GM18870 (cell line): ENCODE measurements around the gene RAB1A.
A peak's percentile ranks its signal among the peaks of the same experiment; 100 is the strongest.
"Not testable (repeated sequence)": the region's sequence is repeated elsewhere in the genome, so short reads cannot be mapped to it uniquely, and the experiment has no call there.

Source experiments
- ATAC-seq: cut with Tn5 transposase; IDR thresholded peaks from one replicate; pipeline ENCODE4 v1.9.1; 2021; ENCODE audit warnings: moderate library complexity; ENCODE audit not compliant: unreplicated experiment

The RAB1A gene

DNA sequence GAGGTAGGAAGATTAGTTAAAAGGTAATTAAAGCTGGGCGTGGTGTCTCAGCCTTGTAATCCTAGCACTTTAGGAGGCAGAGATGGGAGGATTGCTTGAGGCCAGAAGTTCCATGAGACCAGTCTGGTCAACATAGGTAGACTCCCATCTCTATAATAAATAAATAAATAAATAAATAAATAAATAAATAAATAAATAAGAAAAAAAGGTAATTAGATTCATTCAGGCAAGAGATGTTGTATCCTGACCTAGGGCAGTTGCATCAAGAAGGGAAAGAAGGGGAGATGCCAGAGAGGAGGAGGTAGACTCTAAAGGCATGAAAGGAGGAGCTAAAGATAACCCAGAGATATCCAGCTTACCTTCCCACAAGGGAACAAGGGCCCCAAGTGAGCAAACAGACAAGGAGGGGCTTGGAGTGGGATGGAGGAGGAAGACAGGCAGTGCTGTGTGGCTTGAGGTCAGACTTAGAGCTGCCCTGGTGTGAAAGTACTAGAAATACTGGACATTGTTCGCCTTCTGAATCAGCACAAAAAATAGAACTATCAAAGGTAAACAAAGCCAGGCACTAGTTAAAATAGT, 7.4 kb upstream of the RAB1A start:
- ATAC-seq = no peak

DNA sequence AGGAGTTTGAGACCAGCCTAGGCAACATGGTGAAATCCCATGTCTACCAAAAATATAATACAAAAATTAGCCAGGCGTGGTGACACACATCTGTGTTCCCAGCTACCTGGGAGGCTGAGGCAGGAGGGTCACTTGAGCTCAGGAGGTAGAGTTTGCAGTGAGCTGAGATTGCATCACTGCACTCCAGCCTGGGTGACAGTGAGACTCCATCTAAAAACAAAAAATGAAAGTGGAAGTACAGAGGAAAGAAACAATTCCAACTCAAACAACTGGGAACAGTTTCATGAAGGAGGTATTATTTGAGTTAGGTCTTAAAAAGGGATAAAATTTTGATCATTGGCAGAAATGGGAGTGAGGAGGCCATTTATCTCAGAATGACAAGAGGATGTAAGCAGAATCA, 6.3 kb upstream of the RAB1A start:
- no peak for ATAC-seq

DNA sequence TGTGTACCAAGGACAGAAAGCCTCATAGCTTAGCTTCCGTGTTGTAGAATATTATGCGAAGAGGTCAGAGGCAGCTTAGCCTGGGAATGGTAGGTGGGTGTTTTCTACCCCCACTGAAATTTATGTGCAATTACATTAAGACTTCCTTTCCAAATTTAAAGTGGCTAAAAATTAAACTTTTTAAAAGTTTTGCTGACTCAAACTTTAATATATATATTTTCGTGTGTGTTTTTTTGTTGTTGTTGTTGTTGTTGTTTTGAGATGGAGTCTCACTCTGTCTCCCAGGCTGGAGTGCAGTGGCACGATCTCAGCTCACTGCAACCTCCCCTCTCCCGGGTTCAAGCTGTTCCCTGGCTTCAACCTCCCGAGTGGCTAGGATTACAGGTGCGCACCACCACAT, 4.3 kb upstream of the RAB1A start:
- no peak for ATAC-seq

DNA sequence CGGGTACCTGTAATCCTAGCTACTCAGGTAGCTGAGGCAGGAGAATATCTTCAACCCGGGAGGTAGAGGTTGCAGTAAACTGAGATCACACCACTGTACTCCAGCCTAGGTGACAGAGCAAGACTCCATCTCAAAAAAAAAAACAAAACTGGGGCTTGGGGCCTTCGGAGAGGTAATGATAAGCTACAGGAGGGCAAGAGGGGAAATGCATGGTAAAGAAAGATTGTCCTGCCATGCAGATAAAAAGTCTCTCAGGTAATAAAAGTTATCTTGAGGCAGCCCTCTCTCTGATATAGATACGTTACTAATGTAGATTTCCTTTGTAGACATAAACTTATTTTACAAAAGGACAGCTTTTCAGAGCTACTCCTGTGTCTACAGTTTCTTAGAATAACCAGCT, 3.7 kb upstream of the RAB1A start:
- no peak for ATAC-seq

DNA sequence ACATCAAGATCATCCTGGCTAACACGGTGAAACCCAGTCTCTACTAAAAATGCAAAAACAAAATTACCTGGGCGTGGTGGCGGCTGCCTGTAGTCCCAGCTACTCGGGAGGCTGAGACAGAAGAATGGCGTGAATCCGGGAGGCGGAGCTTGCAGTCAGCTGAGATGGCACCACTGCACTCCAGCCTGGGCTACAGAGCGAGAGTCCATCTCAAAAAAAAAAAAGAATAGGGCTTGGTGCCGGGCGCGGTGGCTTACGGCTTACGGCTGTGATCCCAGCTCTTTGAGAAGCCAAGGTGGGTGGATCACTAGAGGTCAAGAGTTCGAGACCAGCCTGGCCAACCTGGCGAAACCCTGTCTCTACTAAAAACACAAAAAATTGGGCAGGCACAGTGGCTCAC, 3.0 kb upstream of the RAB1A start:
- not testable (repeated sequence) for ATAC-seq

DNA sequence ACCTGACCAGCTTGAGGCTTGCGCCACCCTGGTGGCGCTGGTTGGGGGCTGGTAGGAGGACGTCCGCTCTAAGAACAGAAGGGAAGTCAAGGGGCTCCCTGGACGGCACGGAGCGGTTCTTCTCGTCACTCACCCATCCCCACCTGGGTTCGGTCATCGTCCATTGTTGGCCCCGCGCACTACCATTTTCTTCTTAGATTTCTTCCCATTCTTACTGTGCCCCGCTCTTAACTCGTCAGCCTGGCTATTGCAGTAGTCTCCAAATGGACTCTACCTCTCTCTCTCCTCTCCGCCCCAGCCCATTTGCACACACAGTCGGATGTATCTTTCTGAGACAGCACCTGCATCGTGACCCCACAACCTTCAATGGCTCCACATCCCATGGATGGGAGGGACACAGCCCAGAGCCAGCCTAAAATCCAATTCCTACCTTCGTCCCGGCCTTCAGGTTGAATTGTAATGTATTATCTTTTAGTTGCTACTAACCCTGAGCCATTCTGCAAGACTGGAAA, 814 bp upstream of the RAB1A start:
- ATAC-seq = peak; percentile 17

DNA sequence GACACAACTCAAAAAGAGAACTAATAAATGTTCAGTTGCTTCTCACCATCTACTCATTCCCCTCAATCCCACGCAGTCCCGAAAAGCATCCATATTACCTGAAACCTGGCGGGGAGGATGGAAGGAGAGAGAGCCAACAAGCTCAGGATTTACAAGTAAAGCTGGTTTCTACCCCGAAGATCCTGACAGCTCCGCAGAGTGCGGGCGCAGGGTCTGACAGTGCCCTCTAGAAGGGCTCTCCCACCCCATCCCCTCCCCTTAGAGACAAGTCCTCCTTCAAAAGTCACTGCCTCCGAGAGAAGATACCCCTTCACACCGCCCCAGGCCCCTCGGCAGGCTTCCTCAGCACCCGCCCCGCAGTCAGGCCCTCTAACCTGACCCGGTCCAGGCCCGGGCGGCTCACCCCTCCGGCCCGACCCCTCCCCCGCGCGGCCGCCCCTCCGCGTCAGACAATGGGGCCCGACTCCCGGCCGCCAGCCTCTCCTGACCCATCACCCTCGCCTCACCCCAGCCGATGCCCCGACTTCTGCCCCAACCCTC, 550 bp downstream of the RAB1A start:
- ATAC-seq = no peak

DNA sequence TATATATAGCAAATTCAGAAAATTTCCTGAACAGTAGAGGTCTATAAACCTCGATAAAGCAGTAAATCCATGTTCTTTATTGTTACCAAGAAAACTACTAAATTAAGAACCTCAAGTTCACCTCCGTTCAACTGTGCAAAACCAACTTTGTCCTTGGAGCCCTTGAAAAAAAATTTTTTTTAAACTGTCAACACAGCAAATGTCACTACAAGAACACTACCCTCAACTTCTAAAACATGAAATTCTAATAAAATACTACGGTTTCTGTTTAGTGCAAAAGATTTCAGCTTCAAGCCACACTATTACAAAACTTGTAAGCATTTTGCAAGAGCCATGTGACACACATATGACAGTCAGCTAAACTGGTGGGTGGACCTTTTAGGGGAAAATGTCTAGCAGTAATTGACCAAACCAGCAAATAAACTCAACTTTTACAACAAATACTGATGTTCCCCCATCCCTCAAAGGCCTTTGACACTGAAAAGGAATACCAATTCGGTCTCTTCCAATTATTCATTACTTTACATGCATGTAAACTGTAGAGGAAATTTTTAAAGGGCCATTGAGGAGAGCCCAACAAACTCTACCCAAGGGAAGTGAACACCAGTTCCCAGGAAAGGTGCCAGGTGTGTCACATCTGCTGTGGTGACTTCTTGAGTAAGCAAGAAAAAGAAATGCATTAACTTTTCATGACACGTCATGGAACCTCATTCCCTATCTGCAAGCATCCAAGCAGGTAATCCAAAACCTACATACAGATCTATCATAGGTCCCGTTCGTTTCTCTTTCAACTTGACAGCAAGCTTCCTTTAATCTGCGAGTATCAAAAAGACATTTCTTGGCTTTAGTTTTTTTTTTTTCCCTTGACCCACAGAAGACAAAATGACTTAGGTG, 1.4 kb downstream of the RAB1A start:
- ATAC-seq = no peak

DNA sequence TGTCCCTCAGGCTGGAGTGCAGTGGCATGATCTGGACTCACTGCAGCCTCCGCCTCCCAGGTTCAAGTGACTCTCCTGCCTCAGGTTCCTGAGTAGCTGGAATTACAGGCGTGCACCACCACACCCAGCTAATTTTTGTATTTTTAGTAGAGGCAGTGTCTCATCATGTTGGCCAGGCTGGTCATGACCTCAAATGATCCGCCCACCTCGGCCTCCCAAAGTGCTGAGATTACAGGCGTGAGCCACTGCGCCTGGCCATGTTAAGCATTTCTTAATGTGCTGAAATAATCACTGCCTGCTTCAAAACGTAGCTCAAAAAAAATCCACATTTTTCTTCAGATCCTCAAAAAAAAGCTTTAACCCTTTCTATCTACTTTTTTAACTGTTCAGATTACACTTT, 4.4 kb downstream of the RAB1A start:
- not testable (repeated sequence) for ATAC-seq

DNA sequence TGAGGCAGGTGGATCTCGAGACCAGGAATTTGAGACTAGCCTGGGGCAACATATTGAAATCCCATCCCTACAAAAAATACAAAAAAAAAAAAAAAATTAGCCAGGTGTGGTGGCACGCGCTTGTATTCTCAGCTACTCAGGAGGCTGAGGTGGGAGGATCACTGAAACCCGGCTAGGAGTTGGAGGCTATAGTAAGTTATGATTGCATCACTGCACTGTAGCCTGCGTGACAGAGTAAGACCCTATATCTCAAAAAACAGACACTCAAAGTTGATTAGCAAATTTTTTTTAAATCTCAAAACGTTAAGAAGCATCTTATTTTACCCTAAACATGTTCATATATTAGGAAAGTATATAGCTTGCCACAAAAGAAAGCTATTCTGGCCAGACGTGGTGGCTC, 7.6 kb downstream of the RAB1A start:
- ATAC-seq = no peak

DNA sequence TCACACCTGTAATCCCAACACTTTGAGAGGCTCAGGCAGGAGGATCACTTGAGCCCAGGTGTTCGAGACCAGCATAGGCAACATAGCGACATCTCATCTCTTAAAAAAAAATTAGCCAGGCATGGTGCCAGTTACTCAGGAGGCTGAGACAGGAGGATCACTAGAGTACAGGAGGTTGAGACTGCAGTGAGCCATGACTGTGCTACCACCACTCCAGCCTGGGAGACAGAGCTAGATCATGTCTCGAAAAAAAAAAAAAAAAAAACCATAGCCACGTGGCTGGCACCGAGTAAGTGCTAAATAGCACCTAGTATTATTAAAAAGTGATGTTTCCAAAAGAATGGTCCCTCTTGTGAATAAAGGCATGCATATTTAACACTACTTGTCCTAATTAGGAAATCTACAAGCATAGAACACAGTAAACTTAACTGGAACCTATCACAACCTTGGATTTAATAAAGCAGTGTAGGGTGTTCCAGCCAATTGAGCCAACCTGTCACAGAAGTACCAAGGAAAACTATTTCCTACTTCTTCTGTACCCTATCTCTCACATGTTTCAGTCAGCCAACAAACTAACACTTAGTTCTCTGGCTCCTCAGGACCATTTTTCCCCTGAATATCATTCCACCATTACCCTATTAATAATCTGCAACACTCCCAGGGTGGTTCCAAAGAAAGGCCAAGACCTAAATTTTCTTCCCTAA, 8.8 kb downstream of the RAB1A start:
- ATAC-seq = no peak

DNA sequence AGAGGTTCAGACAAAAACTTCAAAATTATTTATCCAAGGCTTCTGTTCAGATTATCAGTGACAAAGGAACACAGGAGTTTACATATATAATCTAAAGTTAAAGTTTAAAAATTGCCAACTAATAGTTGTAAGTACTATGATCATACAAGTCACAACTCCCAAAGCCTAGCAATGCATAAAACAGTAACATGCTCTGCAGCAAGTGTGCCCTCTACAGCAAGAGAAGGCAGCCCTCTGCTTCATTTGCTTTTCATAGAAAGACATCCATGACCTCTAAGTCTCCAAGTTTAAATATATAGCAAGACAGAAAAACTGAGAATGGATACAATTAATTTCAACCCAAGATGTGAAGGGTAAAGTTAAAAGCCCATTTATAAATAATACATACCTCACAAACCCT, 13.3 kb downstream of the RAB1A start:
- ATAC-seq = no peak

DNA sequence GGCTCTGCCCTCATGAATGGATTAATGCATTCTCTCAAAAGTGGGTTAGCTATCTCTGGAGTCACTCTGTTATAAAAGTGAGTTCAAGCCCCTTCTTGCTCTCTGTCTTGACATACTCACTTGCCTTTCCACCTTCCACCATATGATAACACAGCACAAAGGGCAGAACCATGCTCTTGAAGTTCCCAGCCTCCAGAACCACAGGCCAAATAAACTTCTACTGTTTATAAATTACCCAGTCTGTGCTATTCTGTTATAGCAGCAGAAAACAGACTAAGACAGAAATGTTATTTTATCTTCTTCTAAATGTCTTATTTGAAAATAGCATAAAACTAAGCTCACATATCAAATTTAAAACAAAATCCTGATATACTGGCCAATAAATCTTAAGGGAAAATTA, 15.0 kb downstream of the RAB1A start:
- no peak for ATAC-seq

DNA sequence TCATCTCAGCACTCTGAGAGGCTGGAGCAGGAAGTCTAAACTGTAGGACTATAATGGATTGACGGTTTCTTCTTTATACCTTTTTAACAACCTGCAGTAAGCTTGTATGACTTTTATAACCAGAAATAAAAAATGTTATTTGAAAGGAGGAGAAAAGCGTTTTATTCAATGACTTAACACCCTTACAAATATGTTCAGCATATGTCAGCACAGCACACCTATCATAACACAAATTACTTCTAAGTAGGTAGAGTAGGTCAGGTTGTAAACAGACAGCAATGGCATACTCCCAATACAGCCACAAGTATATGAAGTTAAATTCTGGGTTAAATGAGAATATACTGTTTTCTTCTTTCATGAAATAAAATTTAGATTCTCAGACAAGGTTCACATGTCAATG, 16.1 kb downstream of the RAB1A start:
- no peak for ATAC-seq

DNA sequence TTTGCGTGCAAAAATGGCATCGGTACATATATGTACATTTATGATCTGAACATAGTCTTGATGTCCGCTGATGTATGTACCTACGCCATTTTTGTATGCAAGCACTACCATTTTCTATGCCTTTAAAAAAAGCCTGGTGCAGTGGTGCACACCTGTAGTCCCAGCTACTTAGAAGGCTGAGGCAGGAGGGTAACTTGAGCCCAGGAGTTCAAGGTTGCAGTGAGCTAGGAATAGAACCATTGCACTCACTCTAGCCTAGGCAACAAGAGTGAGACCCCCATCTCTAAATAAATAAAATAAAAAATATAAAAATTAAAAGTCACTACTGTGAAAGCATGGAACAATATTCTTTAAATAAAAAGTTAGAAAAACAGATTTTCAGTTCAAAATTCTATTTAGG, 16.7 kb downstream of the RAB1A start:
- ATAC-seq = no peak

DNA sequence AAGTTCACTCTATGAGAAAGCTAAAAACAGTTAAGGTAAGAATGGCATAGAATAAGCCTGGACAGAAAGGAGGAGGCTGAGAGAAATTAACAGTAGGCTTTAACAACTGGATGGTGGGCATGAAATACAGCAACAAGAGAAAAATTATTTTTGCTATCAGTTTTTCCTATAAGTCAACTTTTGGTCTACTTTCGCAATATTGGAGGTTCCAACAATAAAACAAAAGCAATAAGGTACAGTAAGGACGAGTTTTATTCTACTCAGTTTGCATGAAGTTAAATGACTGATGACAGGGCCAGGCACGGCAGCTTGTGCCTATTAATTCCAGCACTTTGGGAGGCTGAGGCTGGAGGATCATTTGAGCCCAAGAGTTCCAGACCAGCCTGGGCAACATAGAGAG, 17.3 kb downstream of the RAB1A start:
- ATAC-seq = no peak

DNA sequence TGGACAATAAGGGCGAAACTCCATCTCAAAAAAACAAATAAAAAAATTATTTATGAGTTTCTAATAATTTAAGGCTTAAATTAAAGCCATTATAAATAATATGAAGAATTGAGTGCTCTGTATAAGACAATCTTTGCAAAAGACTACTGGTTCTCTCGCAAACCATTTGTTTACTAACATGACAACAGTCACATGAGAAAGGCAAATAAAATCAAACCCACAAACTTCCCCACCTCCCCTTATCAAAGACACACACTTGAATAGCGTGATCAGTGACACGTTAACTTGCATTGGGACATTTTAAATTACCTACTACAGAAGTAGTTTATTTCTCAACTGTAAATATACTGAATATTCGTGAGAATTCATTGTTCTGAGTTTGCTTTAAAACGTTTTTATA, 21.1 kb downstream of the RAB1A start:
- ATAC-seq = no peak

DNA sequence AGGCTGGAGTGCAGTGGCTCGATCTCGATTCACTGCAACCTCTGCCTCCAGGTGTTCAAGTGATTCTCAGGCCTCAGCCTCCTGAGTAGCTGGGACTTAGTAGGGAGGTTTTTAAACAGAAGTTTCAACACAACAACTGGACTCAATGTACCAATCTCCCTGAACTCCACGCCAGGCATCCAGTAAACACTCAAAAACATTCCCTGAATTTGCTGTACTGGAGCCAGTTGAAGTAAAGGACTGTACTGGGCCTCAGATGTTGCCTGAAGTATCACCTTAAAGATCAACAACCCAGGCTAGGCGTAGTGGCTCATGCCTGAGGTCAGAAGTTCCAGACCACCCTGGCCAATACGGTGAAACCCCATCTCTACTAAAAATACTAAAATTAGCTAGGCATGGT, 22.4 kb downstream of the RAB1A start:
- no peak for ATAC-seq

DNA sequence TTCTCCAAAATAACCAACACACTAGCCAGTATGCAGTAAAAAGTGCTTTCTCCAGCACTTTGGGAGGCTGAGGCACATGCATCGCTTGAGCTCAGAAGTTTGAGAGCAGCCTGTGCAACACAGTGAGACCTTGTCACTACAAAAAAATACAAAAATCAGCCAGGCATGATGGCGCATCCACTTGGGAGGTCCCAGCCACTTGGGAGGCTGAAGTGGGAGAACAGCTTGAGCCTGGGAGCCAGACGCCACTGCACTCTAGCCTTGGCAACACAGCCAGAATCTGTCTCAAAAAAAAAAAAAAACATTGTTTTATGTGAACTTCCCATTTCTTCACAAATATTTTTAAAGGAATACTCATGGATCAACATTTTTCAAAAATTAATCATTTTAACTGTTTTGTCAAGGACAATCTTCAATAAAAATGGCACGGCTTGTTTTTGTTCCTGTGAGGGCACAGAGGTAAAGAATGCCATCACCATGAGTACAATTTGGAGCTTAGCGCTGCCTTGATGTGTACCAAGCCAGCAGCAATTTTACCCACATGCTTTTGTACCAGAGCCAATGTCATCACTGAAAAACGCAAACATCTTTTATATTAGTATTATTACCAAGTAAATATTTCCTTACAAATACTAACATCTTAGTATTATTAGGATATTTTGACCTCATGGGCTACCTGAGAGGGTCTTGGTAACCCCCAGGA, 26.7 kb downstream of the RAB1A start:
- no peak for ATAC-seq

DNA sequence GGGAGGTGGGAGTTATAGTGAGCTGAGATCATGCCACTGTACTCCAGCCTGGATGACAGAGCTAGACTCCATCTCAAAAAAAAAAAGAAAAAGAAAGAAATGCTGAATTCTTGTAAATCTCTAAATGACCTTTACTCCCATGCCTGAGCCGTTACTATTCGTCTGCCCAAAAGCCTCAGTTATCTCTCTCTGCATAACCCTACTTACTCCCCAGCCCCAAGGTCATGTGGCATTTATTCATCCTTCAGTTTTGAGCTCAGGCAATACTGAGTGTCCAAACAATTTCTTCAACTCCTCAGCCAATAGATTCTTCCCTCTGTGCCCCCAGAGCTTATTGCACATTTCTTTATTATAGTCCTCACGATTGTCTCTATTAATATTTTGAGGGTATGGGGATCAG, 28.8 kb downstream of the RAB1A start:
- no peak for ATAC-seq

DNA sequence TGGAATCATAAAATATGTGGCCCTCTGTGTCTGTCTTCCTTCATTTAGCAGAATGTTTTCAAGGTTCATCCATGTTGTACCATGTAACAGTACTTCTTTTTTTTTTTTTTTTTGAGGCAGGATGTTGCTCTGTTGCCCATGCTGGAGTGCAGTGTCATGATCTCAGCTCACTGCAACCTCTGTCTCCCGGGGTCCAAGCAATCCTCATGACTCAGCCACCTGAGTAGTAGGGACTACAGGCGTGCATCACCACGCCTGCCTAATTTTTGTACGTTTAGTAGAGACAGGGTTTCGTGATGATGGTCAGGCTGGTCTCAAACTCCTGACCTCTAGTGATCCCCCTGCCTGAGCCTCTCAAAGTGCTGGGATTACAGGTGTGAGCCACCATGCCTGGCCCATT, 31.2 kb downstream of the RAB1A start:
- no peak for ATAC-seq
